Measurements from ENCODE around the gene NF2.

The NF2 gene

DNA sequence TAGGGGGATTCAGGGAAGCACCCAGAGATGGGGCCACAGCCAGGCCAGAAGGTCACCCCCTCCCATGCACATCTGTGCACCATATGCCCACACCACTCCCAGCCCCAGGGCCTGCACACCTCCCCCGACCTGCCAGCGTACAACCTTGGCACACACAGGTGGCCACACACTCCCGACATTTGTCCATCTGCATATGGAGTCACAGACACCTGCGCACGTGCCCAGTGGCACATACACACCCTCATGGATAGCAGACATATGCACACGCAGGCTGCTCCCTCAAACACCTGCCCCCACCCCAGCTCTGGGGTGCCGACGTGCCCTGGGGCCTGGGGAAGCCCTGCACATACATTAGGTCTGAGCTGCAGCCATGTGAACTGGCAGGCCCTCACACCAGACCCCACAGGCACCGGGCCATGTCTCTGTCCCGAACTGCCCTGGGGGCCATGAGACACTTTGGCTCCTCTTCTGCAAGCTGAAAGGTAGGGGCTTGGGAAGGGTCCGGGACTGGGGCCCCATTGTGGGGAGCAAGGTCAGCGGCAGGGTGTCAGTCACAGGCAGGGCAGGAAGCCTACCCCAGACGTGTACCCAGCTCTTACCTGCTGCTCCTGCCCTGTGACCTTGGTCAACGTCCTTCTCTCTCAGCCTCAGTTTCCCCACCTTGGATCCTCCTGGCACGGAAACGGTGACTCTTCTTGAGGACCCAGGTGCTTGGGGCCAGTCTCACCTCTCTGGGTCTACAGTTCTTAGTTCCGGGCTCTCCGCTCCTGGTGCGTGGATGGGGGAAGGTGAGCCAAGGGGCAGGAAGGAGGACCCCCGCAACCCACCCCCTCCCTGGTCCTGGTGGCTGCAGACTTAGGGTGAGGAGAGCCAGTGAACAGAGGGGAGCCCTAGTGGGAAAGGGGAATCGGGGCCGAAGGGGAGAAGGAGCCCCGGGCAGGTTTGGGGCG, 115.8 kb downstream of the NF2 start:
- H3K27me3 Mint-ChIP-seq (ENCODE audit: low read depth, poor library complexity) = peaks cover 81% of the 10 kb centered on the region

GRCh38 chr22:29719899-29720645, 116.6 kb downstream of the NF2 start, which contains the start of gene CABP7:
Gene CABP7, plus strand, starts transcription at chr22:29720003. Its CDS starts 422 bp downstream, at chr22:29720425.
- no peaks in the 10 kb centered on the region for H3K9me3 Mint-ChIP-seq
- peak within 1 kb of the TSS; percentile 38 for H3K4me3 Mint-ChIP-seq
- H3K27me3 Mint-ChIP-seq (ENCODE audit: low read depth, poor library complexity) = peaks cover 79% of the 10 kb centered on the region
- no peaks in the 10 kb centered on the region for H3K4me1 Mint-ChIP-seq
- TF ChIP-seq CTCF (IDR thresholded peaks at IDR 0.05) = no peak
- peak; percentile 47 for DNase-seq
- H3K27ac Mint-ChIP-seq = no peak within 1 kb of the TSS
- no peaks in the 10 kb centered on the region for H3K36me3 Mint-ChIP-seq (ENCODE audit: low read depth)

More for the DNA sequence above, 115.8 kb downstream of the NF2 start:
- H3K36me3 Mint-ChIP-seq (ENCODE audit: low read depth) = no peaks in the 10 kb centered on the region
- no peak overlapping the region for H3K27ac Mint-ChIP-seq
- H3K4me1 Mint-ChIP-seq = no peaks in the 10 kb centered on the region
- no peak for DNase-seq
- H3K9me3 Mint-ChIP-seq = no peaks in the 10 kb centered on the region
- TF ChIP-seq CTCF (IDR thresholded peaks at IDR 0.05) = no peak
- no peak overlapping the region for H3K4me3 Mint-ChIP-seq

DNA sequence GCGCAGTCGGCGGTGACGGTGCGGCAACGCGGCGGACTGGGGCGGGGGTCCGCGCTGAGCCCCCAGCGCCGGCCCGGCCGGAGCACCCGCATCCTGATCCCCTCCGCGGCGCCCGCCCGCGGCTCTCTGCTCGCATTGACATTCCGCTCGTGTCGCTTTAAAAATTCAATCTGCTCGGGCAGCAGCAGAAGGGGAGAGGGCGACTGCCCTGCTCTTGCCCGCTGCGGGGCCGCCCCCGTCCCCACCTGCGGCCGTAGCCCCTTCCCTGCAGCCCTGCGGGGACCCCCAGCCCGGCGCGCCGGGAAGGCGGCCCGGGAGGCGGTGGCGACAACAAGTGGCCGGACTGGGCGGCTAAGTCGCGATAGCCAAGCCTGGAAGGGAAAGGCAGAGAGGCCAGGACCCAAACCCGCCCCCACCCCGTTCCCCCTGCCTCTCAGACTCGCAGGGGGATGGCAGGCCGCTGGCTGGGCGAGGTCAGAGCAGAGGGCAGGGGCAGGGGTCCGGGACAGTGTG, 117.4 kb downstream of the NF2 start:
- peaks cover 81% of the 10 kb centered on the region for H3K27me3 Mint-ChIP-seq (ENCODE audit: low read depth, poor library complexity)
- H3K4me3 Mint-ChIP-seq = no peak overlapping the region
- H3K9me3 Mint-ChIP-seq = no peaks in the 10 kb centered on the region
- H3K36me3 Mint-ChIP-seq (ENCODE audit: low read depth) = no peaks in the 10 kb centered on the region
- no peak for DNase-seq
- TF ChIP-seq CTCF (IDR thresholded peaks at IDR 0.05) = no peak
- no peak overlapping the region for H3K27ac Mint-ChIP-seq
- no peaks in the 10 kb centered on the region for H3K4me1 Mint-ChIP-seq

- no peak overlapping the region for H3K27ac Mint-ChIP-seq
- H3K36me3 Mint-ChIP-seq (ENCODE audit: low read depth) = no peaks in the 10 kb centered on the region
- DNase-seq = no peak
- H3K27me3 Mint-ChIP-seq (ENCODE audit: low read depth, poor library complexity) = peaks cover 85% of the 10 kb centered on the region
- H3K9me3 Mint-ChIP-seq = no peaks in the 10 kb centered on the region
- no peak for TF ChIP-seq CTCF (IDR thresholded peaks at IDR 0.05)
- peaks cover 5% of the 10 kb centered on the region for H3K4me1 Mint-ChIP-seq
- no peak overlapping the region for H3K4me3 Mint-ChIP-seq
Measured at GRCh38 chr22:29722151-29722550, 118.7 kb downstream of the NF2 start.

DNA sequence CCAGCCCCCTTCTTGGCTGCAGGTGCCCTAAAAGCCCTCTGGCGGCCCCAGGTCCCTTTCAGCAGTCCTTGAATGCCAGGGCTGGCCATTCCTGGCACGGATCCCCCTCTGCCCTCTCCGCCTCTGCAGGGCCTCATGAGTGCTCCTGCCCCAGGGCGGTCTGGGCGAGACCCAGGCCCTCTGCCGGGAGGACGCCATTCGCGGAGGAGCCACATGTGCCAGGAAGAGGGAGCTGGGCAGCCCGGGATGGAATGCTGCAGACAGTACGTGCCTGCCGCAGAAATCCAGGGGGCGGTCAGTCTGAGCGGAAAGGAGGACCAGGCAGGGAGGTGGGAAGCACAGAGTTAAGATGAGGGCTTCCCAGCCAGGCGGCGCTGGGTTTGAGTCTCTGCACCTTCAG, 119.2 kb downstream of the NF2 start:
- no peak overlapping the region for H3K27ac Mint-ChIP-seq
- DNase-seq = no peak
- H3K4me3 Mint-ChIP-seq = no peak overlapping the region
- H3K36me3 Mint-ChIP-seq (ENCODE audit: low read depth) = no peaks in the 10 kb centered on the region
- H3K27me3 Mint-ChIP-seq (ENCODE audit: low read depth, poor library complexity) = peaks cover 83% of the 10 kb centered on the region
- H3K9me3 Mint-ChIP-seq = no peaks in the 10 kb centered on the region
- no peak for TF ChIP-seq CTCF (IDR thresholded peaks at IDR 0.05)
- H3K4me1 Mint-ChIP-seq = peaks cover 5% of the 10 kb centered on the region
